Upper lobe of left lung (tissue), 4 donors: ENCODE measurements around the gene SYT12.
"Not testable (repeated sequence)": the region's sequence is repeated elsewhere in the genome, so short reads cannot be mapped to it uniquely, and the experiment has no call there.

ENCODE experiments used
- CTCF ChIP-seq, 6 experiments: fragments of 450-650 bp in 4 of 6; fragments of 200-600 bp in 2 of 6; sonication (generic) in 2 of 6; IDR thresholded peaks; one replicate each; pipeline ENCODE4 v1.5.1; 2016 to 2019; ENCODE audit warnings: antibody characterized with exemption in 6 of 6
- POLR2A ChIP-seq, 4 donors: fragments of 450-650 bp; IDR thresholded peaks; one replicate each; pipeline ENCODE4 v1.5.1; 2016 to 2017; ENCODE audit warnings: antibody characterized with exemption in 4 of 4, mild to moderate bottlenecking in 2 of 4
- POLR2AphosphoS5 ChIP-seq, 2 donors: sonication (generic); formaldehyde crosslinking; IDR thresholded peaks; one replicate each; pipeline ENCODE4 v1.5.1; 2017; ENCODE audit warnings: antibody characterized with exemption in 2 of 2

- TF ChIP-seq CTCF, POLR2A, POLR2AphosphoS5 (IDR thresholded peaks at IDR 0.05): not testable (repeated sequence)
Observed at GRCh38 chr11:66989360-66989759, 33.6 kb upstream of the SYT12 start.
